22Rv1 (cell line): ENCODE results near the gene FAM193B.

Source experiments
- CTCF ChIP-seq: fragments of 450-650 bp; IDR thresholded peaks from 2 replicates; pipeline ENCODE4 v1.5.1; 2017; ENCODE audit warnings: mild to moderate bottlenecking
- ZFX ChIP-seq: fragments of 450-650 bp; IDR thresholded peaks from 2 replicates; pipeline ENCODE4 v1.6.1; 2017; ENCODE audit warnings: antibody characterized with exemption, borderline replicate concordance

- TF ChIP-seq CTCF: no peak
- no peak for TF ChIP-seq ZFX
Measured at GRCh38 chr5:177508837-177509236, 45.5 kb downstream of the FAM193B start.
